ENCODE results near the gene TGFBR3.

TGFBR3 gene

DNA sequence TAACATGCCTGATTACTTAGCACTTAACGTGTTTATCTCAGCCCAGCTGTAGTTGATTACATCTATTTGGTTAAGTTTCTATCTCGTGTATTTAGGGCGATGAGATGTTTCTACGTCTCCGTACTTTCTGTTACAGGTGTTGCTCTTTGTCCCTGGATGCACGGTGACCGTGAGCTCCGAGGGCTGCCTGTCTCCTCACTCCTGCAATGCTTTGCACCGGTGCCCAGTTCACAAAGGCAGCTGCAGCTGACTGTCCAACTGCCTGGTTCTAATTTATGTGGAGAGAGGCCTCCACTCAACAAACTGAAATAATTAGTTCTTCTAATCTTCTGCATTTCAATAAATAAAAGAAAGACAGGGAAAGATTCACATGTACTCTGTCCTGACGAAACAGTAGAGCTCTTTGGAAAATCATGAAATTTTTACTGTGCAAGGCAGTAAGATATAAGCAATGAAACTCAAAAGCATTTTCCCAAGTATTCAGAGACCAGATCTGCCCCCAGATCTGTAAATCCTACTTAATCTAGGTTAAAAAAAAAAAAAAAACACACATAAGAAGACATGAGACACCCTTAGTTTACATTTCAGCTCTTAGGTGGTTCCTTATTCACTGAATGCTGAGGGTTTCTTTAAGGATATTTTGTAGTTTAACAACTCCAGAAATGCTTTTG lies 108.2 kb downstream of the TGFBR3 start:
- DNase-seq (ENCODE audit: low read depth): no peak

DNA sequence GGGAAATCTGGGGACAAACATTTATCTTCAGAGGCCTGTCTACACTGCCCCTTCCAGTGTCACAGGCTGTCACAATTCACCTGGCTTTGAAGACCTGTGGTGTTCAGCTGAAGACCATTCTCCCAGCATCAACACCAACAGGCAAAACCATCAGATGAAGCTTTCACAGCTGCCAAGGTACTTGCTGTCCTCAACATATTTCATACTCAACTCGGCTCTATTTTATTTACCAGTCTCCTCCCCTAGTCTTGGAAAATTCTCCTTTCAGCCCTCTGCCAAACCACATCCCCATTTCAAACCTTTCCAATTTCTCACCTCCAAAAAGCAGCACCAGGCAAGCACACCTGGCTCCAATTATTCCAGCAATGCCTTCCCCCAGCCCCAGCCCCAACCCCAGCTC lies 108.8 kb downstream of the TGFBR3 start:
- no peak for DNase-seq (ENCODE audit: low read depth)

DNA sequence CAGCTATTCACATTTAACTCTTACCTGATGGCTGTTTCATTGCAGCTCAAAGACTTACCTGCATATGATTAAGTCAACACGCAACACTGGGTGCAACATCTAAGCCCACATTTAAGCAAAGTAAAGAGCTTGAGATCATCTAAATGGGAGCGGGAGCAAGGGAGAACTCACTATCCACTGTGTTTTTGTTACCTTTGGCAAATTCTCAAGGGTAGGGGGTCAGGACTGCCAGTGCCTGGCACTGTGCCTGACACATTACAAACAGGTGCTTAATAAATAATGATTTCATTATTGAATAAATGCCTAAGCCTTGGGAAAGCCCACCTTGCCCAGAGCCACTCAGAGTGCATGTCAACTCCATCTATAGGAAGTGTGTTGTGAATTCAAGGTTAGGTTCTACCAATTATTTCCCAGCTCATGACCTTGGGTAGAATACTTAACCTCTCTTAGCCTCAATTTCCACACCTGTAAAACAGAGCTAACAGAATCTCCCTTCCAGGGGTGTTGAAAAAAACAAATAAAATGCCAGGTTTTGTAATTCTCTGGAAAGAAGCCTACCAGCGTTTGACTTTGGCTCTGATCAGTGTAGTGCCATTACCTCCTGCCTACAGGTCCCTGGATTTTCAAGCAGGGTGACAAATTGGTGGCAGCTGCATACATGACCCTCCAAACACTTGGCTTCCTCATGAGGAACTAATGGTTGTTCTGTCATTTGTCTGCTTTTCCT lies 109.7 kb downstream of the TGFBR3 start:
- DNase-seq (ENCODE audit: low read depth): no peak

DNA sequence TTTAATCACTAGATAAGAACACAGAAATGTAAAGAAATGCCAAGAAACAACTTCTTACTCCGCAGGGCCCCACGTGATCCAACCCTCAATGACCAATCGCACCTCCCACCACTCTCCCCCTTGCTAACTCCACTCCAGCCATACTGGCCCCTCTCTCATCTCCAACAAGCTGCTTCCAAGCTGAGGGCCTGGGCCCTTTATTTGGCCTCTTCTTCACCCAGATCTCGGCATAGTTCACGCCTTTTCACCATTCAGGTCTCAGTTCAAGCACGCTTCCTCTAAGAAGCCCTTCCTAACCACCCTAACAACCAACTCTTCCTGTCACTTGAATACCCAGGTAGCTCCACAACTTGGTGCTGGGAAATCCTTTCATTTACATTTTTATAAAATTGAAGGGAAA lies 110.7 kb downstream of the TGFBR3 start:
- DNase-seq (ENCODE audit: low read depth): no peak

DNA sequence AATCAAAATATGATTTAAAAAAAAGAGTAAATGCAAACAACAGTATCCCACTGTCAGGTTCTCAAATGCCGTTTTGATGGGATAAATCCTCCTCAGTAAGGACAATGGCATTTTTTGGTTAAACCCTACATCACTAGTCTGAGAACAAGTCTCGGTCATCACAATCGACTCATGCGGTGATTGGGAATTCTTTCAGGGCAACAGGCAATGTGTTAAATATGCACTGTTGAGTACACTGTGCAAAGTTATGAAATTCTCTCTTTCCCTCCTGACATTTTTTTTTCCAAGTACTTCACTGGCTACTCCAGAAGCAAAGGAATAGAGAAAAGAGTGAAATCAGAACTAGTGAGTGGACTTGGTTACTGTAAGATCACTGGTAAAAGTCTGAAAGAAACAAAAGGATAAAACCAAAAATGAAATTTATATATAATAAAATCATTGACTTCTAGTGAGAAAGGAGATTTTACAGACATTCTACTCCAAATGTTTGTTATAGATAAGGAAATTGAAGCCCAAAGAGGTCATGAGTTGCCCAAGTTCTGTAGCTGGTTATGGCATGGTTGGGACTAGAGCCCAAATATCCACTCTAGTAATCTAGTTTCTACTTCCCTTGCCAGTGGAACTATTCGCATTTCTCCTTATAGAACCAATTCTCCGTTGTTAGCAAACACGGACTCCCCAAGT lies 111.3 kb downstream of the TGFBR3 start:
- no peak for DNase-seq (ENCODE audit: low read depth)

DNA sequence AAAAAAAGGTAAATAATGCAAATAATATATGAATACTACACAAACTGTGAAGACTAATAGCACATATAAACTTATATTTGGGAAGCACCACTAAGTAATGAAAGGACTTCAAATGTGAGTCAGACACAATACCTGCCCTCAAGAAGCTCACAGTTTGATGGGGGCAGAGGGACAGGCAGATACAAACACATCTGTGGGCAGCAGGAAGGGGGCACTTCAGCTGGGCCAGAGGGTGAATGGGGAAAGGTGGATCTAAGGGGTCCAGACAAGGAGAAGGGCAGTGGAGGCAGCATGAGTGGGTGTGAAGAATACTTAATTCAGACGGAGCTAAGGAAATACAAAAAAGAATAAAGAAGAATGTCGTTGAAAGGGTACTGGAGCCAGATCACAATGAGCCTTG lies 114.2 kb downstream of the TGFBR3 start:
- DNase-seq (ENCODE audit: low read depth): no peak

DNA sequence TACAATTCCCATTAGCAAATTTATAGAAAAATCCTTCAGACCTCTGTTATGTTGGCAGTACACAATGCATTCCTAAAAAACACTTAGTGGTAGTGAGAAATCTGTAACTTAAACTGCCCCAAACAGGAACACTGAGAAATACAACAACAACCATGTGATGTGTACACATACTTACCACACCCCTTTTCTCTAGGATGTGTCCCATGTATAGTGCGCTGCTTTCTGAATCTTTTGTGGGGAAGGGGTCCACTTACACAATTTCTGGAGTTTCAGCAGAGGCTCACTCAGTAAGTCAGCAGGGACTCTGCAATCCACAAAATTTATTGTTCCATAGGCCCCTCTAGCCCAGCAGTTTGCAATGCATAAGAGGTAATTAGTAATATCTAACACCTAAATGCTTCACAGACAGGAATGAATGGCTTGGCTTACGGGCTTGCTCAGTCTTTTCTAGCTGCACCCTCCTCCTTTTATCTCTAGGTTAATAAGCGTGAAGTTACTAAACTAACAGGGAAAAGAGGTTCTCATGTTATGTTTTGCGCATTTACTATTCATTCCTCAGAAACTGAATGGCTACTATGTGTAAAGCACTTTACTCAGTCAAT lies 115.2 kb downstream of the TGFBR3 start:
- no peak for DNase-seq (ENCODE audit: low read depth)

DNA sequence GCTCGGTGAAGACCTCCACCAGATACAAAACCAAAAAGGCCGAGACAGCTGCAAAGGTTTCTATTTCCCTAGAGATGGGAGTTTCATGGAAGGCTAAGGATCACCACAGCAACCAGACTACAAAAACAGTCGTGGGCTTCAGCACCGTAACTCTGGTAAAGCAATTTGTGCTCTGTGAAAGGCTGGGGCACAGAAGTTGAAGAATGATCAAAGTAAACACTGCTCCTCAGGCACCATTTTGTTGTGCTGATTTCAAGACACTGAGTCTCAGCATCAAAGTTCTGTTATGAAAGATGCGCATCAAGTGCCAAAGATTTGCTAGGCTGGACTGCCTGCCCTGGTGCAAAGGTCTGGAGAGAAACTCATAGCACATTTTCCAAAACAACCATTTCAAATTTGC lies 116.2 kb downstream of the TGFBR3 start:
- DNase-seq (ENCODE audit: low read depth): no peak

DNA sequence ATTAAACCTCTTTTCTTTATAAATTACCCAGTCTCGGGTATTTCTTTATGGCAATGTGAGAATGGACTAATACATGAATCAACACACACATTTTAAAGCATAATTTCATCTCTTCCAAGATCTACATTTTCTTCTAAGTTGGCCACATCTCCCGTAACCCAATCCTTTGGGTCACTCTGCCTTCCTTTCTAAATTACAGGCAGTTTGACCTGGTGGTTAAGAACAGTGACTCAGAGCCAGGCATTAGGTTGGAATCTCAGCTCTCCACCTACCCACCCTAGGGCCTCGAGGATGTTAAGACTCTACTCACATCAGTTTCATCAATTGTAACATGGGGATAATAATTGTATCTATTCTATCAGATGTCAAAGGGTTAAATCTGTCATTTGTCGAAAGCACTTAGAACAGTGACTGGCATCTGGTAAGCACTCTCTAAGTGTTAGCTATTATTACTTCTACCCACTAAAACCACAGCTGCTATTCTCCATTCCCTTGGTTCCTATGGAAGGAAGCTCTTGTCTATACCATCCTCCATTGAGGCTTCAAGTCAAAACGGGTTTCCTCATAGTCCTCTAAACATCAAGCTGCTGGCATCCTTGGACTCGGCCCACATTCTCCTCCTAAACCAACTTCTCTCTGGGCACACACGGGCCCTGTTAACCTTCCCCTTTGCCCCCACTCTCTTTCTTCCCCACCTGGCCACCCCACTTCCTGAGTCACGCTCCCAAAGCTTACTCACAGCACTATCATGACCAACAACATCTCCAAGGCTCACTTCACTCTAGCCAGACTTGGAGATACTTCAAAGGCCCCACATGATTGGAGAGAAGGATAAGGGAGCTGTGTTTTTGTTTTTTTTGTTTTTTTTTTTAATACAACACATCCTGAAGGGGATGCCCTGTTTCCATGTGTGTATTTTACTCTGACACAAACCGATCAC lies 116.9 kb downstream of the TGFBR3 start:
- no peak for DNase-seq (ENCODE audit: low read depth)

DNA sequence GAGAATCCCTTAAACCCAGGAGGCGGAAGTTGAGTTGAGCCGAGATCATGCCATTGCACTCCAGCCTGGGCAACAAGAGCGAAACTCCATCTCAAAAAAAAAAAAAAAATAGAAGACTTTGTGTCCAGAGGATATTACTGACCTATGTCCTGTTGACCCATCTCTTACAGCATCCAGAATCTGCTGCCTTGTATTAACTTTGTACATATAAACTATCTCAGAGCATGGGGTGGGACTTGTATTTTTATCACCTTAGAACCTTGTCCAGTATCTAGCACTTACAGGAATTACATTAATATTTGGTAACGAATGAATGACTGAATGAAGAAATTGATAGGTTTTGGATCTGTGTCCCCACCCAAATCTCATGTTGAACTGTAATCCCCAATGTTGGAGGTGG lies 117.8 kb downstream of the TGFBR3 start:
- no peak for DNase-seq (ENCODE audit: low read depth)

DNA sequence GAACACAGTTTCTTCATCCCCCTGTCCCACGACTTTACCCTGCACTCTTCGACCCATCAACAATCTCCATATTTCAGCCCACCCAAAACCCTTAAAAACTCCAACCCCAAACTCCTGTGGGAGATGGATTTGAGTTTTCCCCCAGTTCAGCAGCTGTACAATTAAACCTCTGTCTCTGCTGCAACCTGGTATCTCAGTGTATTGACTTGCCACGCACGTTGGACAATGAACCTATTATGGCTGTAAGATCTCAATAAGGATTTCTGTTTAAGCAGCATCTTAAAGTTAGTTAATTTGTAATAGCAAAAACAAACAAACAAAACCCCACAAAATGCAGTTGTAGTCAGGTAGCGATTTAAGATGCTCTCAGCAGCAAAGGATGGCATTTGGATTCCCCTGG lies 119.1 kb downstream of the TGFBR3 start:
- DNase-seq (ENCODE audit: low read depth): no peak

DNA sequence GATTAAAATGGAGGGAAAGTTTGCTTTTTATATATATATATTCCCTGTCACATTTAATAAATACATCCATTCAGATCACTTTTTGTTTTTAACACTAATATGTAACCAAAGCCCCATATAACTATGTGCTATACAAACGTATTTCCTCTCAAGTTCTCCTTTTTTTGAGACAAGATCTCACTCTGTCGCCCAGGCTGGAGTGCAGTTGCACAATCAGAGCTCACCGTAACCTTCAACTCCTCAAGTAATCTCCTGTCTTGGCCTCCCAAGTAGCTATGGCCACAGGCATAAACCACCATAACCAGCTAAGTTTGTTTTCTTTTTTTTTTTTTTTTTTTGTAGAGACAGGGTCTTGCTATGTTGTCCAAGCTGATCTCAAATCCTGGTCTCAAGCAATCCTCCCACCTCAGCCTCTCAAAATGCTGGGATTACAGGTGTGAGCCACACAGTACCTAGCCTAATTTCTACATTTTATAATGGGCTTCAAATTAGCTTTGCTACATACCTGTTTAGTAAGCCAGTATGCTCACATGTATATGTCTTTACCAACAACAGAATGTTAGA lies 120.0 kb downstream of the TGFBR3 start:
- DNase-seq (ENCODE audit: low read depth): no peak

DNA sequence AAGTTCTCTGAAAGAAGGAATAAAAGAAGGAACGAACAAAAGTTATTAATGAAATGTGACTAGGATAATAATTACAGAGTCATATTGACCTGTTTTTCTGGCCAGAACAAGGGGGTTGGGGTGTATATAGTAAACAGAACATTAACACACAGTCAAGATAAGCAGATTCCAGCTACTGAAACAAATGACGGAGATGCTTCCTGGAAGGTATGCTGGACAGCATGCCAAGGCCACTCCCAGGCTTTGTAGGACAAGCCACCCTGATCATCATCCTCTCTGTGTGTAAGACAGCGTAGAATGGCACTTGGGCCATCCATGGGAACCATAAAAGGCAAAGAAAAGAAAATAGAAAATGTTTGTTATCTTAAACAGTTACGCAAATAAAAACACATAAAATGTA lies 120.7 kb downstream of the TGFBR3 start:
- no peak for DNase-seq (ENCODE audit: low read depth)

DNA sequence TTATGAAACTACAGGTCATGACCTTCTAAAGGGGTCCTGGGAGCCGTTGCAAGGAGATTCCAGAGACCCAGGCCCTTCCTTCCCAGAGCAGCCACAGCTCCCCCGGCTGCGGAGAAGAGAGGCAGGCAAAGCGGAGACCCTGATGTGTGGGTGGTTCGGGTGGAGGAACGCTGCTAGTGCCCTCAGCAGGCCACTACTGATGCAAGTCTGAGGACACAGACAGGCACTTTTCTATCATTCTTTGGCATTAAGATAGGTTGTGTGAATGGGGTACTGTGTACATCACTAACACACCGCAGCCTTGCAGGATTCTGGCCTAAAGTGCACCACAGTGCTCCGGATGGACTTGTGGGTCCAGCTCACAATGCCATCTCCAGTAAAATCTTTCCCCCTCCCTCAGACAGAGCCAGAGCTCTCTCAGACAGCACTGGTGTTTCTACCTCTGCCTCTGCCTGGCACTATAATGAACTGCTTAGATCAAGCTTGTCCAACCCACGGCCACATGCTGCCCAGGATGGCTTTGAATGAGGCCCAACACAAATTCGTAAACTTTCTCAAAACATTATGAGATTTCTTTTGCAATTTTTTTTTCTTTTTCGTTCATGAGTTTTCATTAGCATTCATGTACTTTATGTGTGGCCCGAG lies 121.4 kb downstream of the TGFBR3 start:
- DNase-seq (ENCODE audit: low read depth): no peak

DNA sequence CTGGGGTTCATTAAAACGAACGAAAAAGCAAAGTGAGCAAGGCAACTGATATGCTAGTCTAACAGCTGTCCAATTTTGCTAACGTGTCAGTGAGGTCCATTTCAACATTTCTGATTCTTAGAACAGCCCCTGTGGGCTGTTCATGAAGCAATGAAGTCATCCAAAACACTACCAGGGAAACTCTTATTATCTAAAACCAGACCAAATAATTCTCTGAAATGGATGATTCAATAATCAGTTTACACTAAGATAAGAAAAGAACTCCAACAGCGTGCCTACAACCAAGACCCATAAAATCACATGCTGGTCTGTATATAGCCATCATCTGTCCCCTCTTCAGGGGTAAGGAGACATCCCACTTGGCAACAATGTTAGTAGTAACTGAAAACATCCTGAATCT lies 122.7 kb downstream of the TGFBR3 start:
- DNase-seq (ENCODE audit: low read depth): no peak

DNA sequence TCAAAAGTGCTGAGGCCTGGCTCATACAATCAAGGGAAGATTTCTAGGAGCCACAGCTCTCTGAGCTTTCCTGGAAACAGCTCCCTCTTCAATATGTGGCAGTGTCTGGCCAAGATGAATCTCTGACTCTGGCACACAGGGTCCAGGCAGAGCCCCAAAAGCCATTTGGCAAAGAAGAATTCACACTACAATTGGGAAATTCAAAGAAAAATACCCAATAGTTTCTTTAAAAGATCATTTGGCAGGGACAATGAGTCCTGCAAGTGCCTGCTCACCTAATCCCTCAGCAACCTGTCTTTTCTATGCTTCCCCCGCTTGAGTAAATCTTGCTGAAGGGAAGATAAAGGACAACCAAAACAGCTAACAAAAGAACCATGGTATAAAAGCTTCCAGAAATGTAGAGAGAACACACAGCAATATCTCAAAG lies 124.6 kb downstream of the TGFBR3 start:
- DNase-seq (ENCODE audit: low read depth): no peak

DNA sequence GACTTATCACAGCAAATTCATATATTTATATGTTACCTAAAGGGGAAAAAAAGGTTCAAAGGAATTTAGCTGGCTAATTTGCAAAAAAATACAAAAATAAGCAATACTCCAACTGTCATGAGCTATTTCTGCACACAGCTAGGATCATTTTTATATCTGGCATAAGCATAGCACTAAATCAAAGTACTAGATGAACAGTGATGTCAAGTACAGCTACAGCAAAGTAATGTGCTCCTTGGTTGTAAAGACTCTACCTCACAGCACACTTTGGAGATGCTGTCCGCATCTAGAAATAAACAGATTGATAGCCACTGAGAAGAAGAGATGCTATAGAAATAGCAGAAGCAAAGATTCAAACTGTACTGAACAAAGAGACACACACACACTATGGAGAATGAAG lies 125.4 kb downstream of the TGFBR3 start:
- no peak for DNase-seq (ENCODE audit: low read depth)

DNA sequence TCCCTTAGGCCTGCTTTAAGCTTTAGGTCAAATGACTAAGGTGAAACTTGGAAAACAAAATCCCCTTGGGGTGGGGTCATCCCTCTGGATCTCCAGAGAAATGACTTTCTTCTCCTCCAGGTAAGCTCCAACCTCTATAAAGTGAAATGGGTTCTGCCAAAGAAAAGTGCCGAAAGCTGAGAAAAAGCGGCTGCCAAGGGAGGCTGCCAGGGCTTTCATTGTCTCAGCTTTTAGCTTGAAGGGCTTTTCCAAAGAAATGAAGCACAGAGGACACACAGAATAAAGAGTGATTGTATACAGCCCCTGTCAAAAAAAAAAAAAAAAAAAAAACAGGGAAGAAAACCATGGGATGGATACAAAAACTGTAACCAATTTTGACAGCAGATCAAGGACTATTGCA lies 126.9 kb downstream of the TGFBR3 start:
- DNase-seq (ENCODE audit: low read depth): no peak

DNA sequence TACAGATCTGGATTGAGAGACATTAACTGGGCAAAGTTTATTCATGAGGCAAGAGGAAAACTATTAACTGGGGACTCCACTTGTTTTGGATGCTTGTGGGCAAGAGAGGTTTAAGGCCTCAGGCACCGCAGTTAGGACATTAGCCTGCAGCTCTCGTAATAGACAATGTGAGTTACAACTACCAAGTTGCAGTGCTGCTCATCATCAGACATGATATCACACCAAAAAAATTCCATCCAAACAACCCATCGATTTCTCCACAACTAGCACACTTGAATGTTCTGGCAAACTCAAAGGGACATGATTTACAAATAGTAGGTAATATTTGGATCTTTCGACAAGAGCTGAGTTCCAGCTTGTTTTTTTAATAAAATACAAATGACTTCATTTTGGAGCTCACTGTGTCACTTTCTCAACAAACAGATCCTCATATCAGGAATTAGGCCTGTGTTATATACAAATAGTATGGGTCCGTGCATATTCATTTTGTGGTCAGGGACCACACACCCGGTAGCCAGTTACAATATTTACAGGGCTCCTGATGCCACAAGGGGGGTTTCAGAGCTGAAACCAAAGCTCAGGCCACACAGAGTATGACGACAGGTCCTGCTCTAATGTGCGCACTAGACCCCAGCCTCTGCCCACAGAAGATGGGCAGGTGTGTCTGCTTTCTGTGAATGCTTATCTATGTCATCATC lies 128.0 kb downstream of the TGFBR3 start:
- DNase-seq (ENCODE audit: low read depth): no peak

DNA sequence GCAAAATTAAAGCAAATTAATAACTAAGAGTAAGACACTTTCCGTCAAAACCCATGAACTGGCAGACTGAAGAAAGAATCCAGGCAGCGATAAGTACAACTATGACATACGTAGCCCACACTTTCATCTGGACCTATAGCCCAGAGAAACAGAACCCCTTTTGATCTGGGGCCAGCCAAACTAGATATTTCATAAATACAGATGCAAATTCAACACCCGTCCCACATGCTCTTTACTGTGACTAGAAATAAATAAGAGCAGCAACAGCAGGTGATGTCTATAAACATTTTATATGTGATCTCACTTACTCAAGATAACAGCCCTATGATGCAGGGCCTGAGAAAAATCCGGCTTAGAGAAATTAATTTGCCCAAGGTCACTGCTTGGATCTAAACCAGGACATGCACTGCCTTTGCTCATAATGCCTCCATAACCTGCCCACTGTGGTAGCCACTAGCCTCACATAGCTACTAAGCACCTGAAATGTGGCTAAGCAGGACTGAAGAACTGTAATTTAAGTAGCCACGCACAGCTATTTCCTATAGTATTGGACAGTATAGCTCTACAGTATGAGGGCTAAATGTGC lies 130.2 kb downstream of the TGFBR3 start:
- DNase-seq (ENCODE audit: low read depth): no peak
